Mesendoderm (in vitro differentiated cells): ENCODE measurements around the gene IFITM10.

Source experiments
- DNase-seq: peaks from one replicate; pipeline ENCODE4 v3.0.0; 2013
- H2AK5ac ChIP-seq: 2 replicates; pipeline ENCODE4 v1.6.1; 2013; ENCODE audit warnings: low read length, inconsistent platforms
- H2BK120ac ChIP-seq: 2 replicates; pipeline ENCODE4 v1.6.1; 2013; ENCODE audit warnings: low read depth, mild to moderate bottlenecking, low read length, moderate library complexity, mixed read lengths
- H2BK15ac ChIP-seq: replicated peaks from 2 replicates; pipeline ENCODE4 v1.6.1; 2013; ENCODE audit warnings: low read depth, mild to moderate bottlenecking, moderate library complexity
- H2BK5ac ChIP-seq: 2 replicates; pipeline ENCODE4 v1.6.1; 2013; ENCODE audit warnings: low read length, inconsistent platforms
- H3K18ac ChIP-seq: 2 replicates; pipeline ENCODE4 v1.6.1; 2013; ENCODE audit warnings: mild to moderate bottlenecking, low read length, mixed read lengths
- H3K23ac ChIP-seq: one replicate; pipeline ENCODE4 v1.6.1; 2013; ENCODE audit warnings: low read length
- H3K27ac ChIP-seq: 2 replicates; pipeline ENCODE4 v1.5.1; 2013; ENCODE audit warnings: low read depth, mild to moderate bottlenecking, inconsistent platforms, low read length, moderate library complexity
- H3K27me3 ChIP-seq: 2 replicates; pipeline ENCODE4 v1.6.1; 2013; ENCODE audit warnings: low read length, control low read depth, mild to moderate bottlenecking, inconsistent platforms; ENCODE audit not compliant: insufficient read depth, poor library complexity
- H3K36me3 ChIP-seq: 2 replicates; pipeline ENCODE4 v1.6.1; 2013; ENCODE audit warnings: low read length, inconsistent platforms; ENCODE audit not compliant: control insufficient read depth, insufficient read depth
- H3K4ac ChIP-seq: one replicate; pipeline ENCODE4 v1.6.1; 2013; ENCODE audit warnings: low read depth, mild to moderate bottlenecking, low read length, moderate library complexity
- H3K4me1 ChIP-seq: 2 replicates; pipeline ENCODE4 v1.6.1; 2013; ENCODE audit warnings: low read depth, low read length, inconsistent platforms; ENCODE audit not compliant: control insufficient read depth
- H3K4me2 ChIP-seq: 2 replicates; pipeline ENCODE4 v1.6.1; 2013; ENCODE audit warnings: low read length
- H3K4me3 ChIP-seq: 2 replicates; pipeline ENCODE4 v1.5.1; 2013; ENCODE audit warnings: mild to moderate bottlenecking, low read length
- H3K56ac ChIP-seq: one replicate; pipeline ENCODE4 v1.6.1; 2013; ENCODE audit warnings: low read length
- H3K79me1 ChIP-seq: 2 replicates; pipeline ENCODE4 v1.6.1; 2013; ENCODE audit warnings: low read length, inconsistent platforms
- H3K79me2 ChIP-seq: 2 replicates; pipeline ENCODE4 v1.6.1; 2013; ENCODE audit warnings: mild to moderate bottlenecking, low read length; ENCODE audit not compliant: control insufficient read depth, insufficient read depth
- H3K9ac ChIP-seq: 2 replicates; pipeline ENCODE4 v1.6.1; 2013; ENCODE audit warnings: low read length, inconsistent platforms
- H4K5ac ChIP-seq: one replicate; pipeline ENCODE4 v1.6.1; 2013; ENCODE audit warnings: low read length
- H4K8ac ChIP-seq: one replicate; pipeline ENCODE4 v1.6.1; 2013; ENCODE audit warnings: low read depth, mild to moderate bottlenecking, control low read depth, low read length, moderate library complexity
- WGBS: extraction: QIAGEN DNeasy Blood & Tissue Kit; methylation state at CpG from one replicate; pipeline ENCODE4 v1.1.7; 2013; ENCODE audit warnings: low lambda C conversion rate, missing lambda C conversion rate; ENCODE audit not compliant: insufficient coverage; ENCODE audit errors: extremely low coverage; 5-methylcytosine and 5-hydroxymethylcytosine counted together

IFITM10 gene

GRCh38 chr11:1739576-1739975, 10.8 kb downstream of the IFITM10 start:
- no peak for DNase-seq
- Histone ChIP-seq H3K4ac (no peak overlapping the region), H3K18ac (no peak overlapping the region), H3K9ac (no peak overlapping the region), H4K5ac (no peak overlapping the region), H3K4me3 (no peak overlapping the region), H3K79me1 (no peaks in the 10 kb centered on the region), H3K4me1 (no peaks in the 10 kb centered on the region), H2BK15ac (no peak overlapping the region), H3K23ac (no peak overlapping the region), H3K36me3 (no peaks in the 10 kb centered on the region), H3K56ac (no peak overlapping the region), H3K4me2 (no peak overlapping the region), H2AK5ac (no peak overlapping the region), H2BK120ac (no peak overlapping the region), H3K27ac (no peak overlapping the region), H3K27me3 (no peaks in the 10 kb centered on the region), H4K8ac (no peak overlapping the region), H2BK5ac (no peak overlapping the region), H3K79me2 (no peaks in the 10 kb centered on the region)
- WGBS = no CpG with 5 or more reads among the region's 8 CpGs

- Histone ChIP-seq H2BK15ac (no peak overlapping the region), H3K27me3 (no peaks in the 10 kb centered on the region)
Measured at GRCh38 chr11:1738380-1738779, 12.0 kb downstream of the IFITM10 start.

GRCh38 chr11:1737080-1737757, 13.2 kb downstream of the IFITM10 start:
- Histone ChIP-seq H3K4me1 (no peaks in the 10 kb centered on the region), H4K5ac (no peak overlapping the region), H3K79me1 (no peaks in the 10 kb centered on the region), H3K36me3 (no peaks in the 10 kb centered on the region), H4K8ac (no peak overlapping the region), H3K4ac (no peak overlapping the region), H3K56ac (no peak overlapping the region), H3K27me3 (no peaks in the 10 kb centered on the region), H2BK120ac (no peak overlapping the region), H2BK15ac (no peak overlapping the region), H3K18ac (no peak overlapping the region), H2BK5ac (no peak overlapping the region), H3K27ac (no peak overlapping the region), H3K79me2 (no peaks in the 10 kb centered on the region), H3K23ac (no peak overlapping the region), H2AK5ac (no peak overlapping the region), H3K4me3 (no peak overlapping the region), H3K9ac (no peak overlapping the region), H3K4me2 (no peak overlapping the region)
- no CpG with 5 or more reads among the region's 6 CpGs for WGBS
- DNase-seq = no peak

More at GRCh38 chr11:1738380-1738779, 12.0 kb downstream of the IFITM10 start:
- Histone ChIP-seq H4K5ac (no peak overlapping the region), H3K23ac (no peak overlapping the region), H3K4me2 (no peak overlapping the region), H3K79me1 (no peaks in the 10 kb centered on the region), H3K4ac (no peak overlapping the region), H3K9ac (no peak overlapping the region), H4K8ac (no peak overlapping the region), H3K36me3 (no peaks in the 10 kb centered on the region), H3K27ac (no peak overlapping the region), H2BK5ac (no peak overlapping the region), H3K56ac (no peak overlapping the region), H3K79me2 (no peaks in the 10 kb centered on the region), H2BK120ac (no peak overlapping the region), H3K18ac (no peak overlapping the region), H2AK5ac (no peak overlapping the region), H3K4me1 (no peaks in the 10 kb centered on the region), H3K4me3 (no peak overlapping the region)
- DNase-seq = no peak
- WGBS = no CpG with 5 or more reads among the region's 10 CpGs

GRCh38 chr11:1736447-1736992, 13.9 kb downstream of the IFITM10 start:
- no CpG with 5 or more reads among the region's 3 CpGs for WGBS
- no peaks in the 10 kb centered on the region for H3K27me3 ChIP-seq
- no peak for DNase-seq
- no peak overlapping the region for H3K4me2 ChIP-seq
- H2BK5ac ChIP-seq = no peak overlapping the region
- H4K5ac ChIP-seq = no peak overlapping the region
- no peak overlapping the region for H3K27ac ChIP-seq
- H3K4me1 ChIP-seq = no peaks in the 10 kb centered on the region
- H3K4ac ChIP-seq = no peak overlapping the region
- H3K23ac ChIP-seq = no peak overlapping the region
- no peak overlapping the region for H2BK15ac ChIP-seq
- no peak overlapping the region for H4K8ac ChIP-seq
- no peak overlapping the region for H3K18ac ChIP-seq
- H2AK5ac ChIP-seq = no peak overlapping the region
- H3K4me3 ChIP-seq = no peak overlapping the region
- no peak overlapping the region for H3K9ac ChIP-seq
- no peak overlapping the region for H2BK120ac ChIP-seq
- no peak overlapping the region for H3K56ac ChIP-seq
- H3K79me1 ChIP-seq = no peaks in the 10 kb centered on the region
- H3K36me3 ChIP-seq = no peaks in the 10 kb centered on the region
- no peaks in the 10 kb centered on the region for H3K79me2 ChIP-seq

GRCh38 chr11:1735271-1735670, 15.1 kb downstream of the IFITM10 start:
- Histone ChIP-seq H3K23ac (no peak overlapping the region), H3K4ac (no peak overlapping the region), H3K4me1 (no peaks in the 10 kb centered on the region), H3K27me3 (no peaks in the 10 kb centered on the region), H4K8ac (no peak overlapping the region), H3K4me3 (no peak overlapping the region), H3K9ac (no peak overlapping the region), H2BK15ac (no peak overlapping the region), H4K5ac (no peak overlapping the region), H3K79me1 (no peaks in the 10 kb centered on the region), H3K36me3 (no peaks in the 10 kb centered on the region), H2AK5ac (no peak overlapping the region), H2BK5ac (no peak overlapping the region), H3K56ac (no peak overlapping the region), H3K18ac (no peak overlapping the region), H3K4me2 (no peak overlapping the region), H2BK120ac (no peak overlapping the region), H3K27ac (no peak overlapping the region), H3K79me2 (no peaks in the 10 kb centered on the region)
- no peak for DNase-seq
- no CpG with 5 or more reads among the region's 16 CpGs for WGBS

GRCh38 chr11:1734641-1735081, 15.7 kb downstream of the IFITM10 start:
- no peak overlapping the region for H3K27ac ChIP-seq
- no peak overlapping the region for H3K56ac ChIP-seq
- no peak overlapping the region for H4K5ac ChIP-seq
- H2BK5ac ChIP-seq = no peak overlapping the region
- no peaks in the 10 kb centered on the region for H3K79me2 ChIP-seq
- no peak overlapping the region for H2BK120ac ChIP-seq
- H3K4me3 ChIP-seq = no peak overlapping the region
- H3K27me3 ChIP-seq = no peaks in the 10 kb centered on the region
- no peak overlapping the region for H3K18ac ChIP-seq
- no peak overlapping the region for H3K23ac ChIP-seq
- no peak overlapping the region for H2AK5ac ChIP-seq
- no peak for DNase-seq
- H3K4ac ChIP-seq = no peak overlapping the region
- H3K4me1 ChIP-seq = no peaks in the 10 kb centered on the region
- no peak overlapping the region for H4K8ac ChIP-seq
- no peaks in the 10 kb centered on the region for H3K36me3 ChIP-seq
- H3K4me2 ChIP-seq = no peak overlapping the region
- WGBS = no CpG with 5 or more reads among the region's 10 CpGs
- H3K9ac ChIP-seq = no peak overlapping the region
- no peak overlapping the region for H2BK15ac ChIP-seq
- no peaks in the 10 kb centered on the region for H3K79me1 ChIP-seq
